ENCODE results near the gene MSRB1.

The MSRB1 gene

GRCh38 chr16:1982013-1982433 is 39.0 kb upstream of the MSRB1 start:
- Histone ChIP-seq H3K27me3 (ENCODE audit: control insufficient read depth, low read length) (peaks cover 37% of the 10 kb centered on the region), H3K9me3 (ENCODE audit: control insufficient read depth, insufficient read depth, low read length) (no peaks in the 10 kb centered on the region), H3K4me2 (ENCODE audit: low read length) (no peak overlapping the region), H3K4me3 (ENCODE audit: low read length) (no peak overlapping the region), H3K27ac (ENCODE audit: low read depth, low read length) (no peak overlapping the region), H3K9me2 (replicated peaks; ENCODE audit: control insufficient read depth, low read length) (no peaks in the 10 kb centered on the region), H3F3A (ENCODE audit: control insufficient read depth, insufficient read depth) (peaks cover 8% of the 10 kb centered on the region), H3K4me1 (ENCODE audit: control insufficient read depth, low read length) (peaks cover 25% of the 10 kb centered on the region), H3K36me3 (ENCODE audit: control insufficient read depth, low read length) (peaks cover 46% of the 10 kb centered on the region), H4K20me1 (ENCODE audit: control insufficient read depth, insufficient read depth, low read depth, low read length) (no peaks in the 10 kb centered on the region), H3K79me2 (ENCODE audit: control insufficient read depth, low read length) (peaks cover 17% of the 10 kb centered on the region)
- TF ChIP-seq EZH2phosphoT487 (IDR thresholded peaks at IDR 0.05; ENCODE audit: borderline replicate concordance, low read length) (no peak), CTCF (IDR thresholded peaks at IDR 0.05; ENCODE audit: low read depth, low read length, poor library complexity, severe bottlenecking) (no peak)

GRCh38 chr16:1981398-1981836 is 38.4 kb upstream of the MSRB1 start, which contains the start of gene NOXO1:
TSS of gene NOXO1 (minus strand) at chr16:1981469. CDS start at chr16:1981179, 290 bp downstream.
- H3K36me3 ChIP-seq (ENCODE audit: control insufficient read depth, low read length), result peaks cover 46% of the 10 kb centered on the region
- TF ChIP-seq EZH2phosphoT487 (IDR thresholded peaks at IDR 0.05; ENCODE audit: borderline replicate concordance, low read length), result no peak
- TF ChIP-seq CTCF (IDR thresholded peaks at IDR 0.05; ENCODE audit: low read depth, low read length, poor library complexity, severe bottlenecking), result no peak
- no peak within 1 kb of the TSS for H3K4me2 ChIP-seq (ENCODE audit: low read length)

GRCh38 chr16:1980770-1981087 is 37.7 kb upstream of the MSRB1 start:
- H3K4me3 ChIP-seq (ENCODE audit: low read length), result no peak overlapping the region

More at GRCh38 chr16:1981398-1981836, 38.4 kb upstream of the MSRB1 start, which contains the start of gene NOXO1:
- no peaks in the 10 kb centered on the region for H3K9me2 ChIP-seq (replicated peaks; ENCODE audit: control insufficient read depth, low read length)
- no peak within 1 kb of the TSS for H3K4me3 ChIP-seq (ENCODE audit: low read length)
- peaks cover 8% of the 10 kb centered on the region for H3F3A ChIP-seq (ENCODE audit: control insufficient read depth, insufficient read depth)
- peaks cover 25% of the 10 kb centered on the region for H3K4me1 ChIP-seq (ENCODE audit: control insufficient read depth, low read length)
- H3K79me2 ChIP-seq (ENCODE audit: control insufficient read depth, low read length), result peaks cover 17% of the 10 kb centered on the region
- no peak within 1 kb of the TSS for H3K27ac ChIP-seq (ENCODE audit: low read depth, low read length)
- no peaks in the 10 kb centered on the region for H3K9me3 ChIP-seq (ENCODE audit: control insufficient read depth, insufficient read depth, low read length)
- H3K27me3 ChIP-seq (ENCODE audit: control insufficient read depth, low read length), result peaks cover 37% of the 10 kb centered on the region
- no peaks in the 10 kb centered on the region for H4K20me1 ChIP-seq (ENCODE audit: control insufficient read depth, insufficient read depth, low read depth, low read length)

More at GRCh38 chr16:1980770-1981087, 37.7 kb upstream of the MSRB1 start:
- no peaks in the 10 kb centered on the region for H3K9me3 ChIP-seq (ENCODE audit: control insufficient read depth, insufficient read depth, low read length)
- H4K20me1 ChIP-seq (ENCODE audit: control insufficient read depth, insufficient read depth, low read depth, low read length), result no peaks in the 10 kb centered on the region
- peaks cover 16% of the 10 kb centered on the region for H3K79me2 ChIP-seq (ENCODE audit: control insufficient read depth, low read length)
- peaks cover 25% of the 10 kb centered on the region for H3K4me1 ChIP-seq (ENCODE audit: control insufficient read depth, low read length)
- peaks cover 37% of the 10 kb centered on the region for H3K27me3 ChIP-seq (ENCODE audit: control insufficient read depth, low read length)
- H3K27ac ChIP-seq (ENCODE audit: low read depth, low read length), result no peak overlapping the region
- peaks cover 8% of the 10 kb centered on the region for H3F3A ChIP-seq (ENCODE audit: control insufficient read depth, insufficient read depth)
- no peaks in the 10 kb centered on the region for H3K9me2 ChIP-seq (replicated peaks; ENCODE audit: control insufficient read depth, low read length)
- H3K36me3 ChIP-seq (ENCODE audit: control insufficient read depth, low read length), result peaks cover 46% of the 10 kb centered on the region
- TF ChIP-seq EZH2phosphoT487 (IDR thresholded peaks at IDR 0.05; ENCODE audit: borderline replicate concordance, low read length) (no peak), CTCF (IDR thresholded peaks at IDR 0.05; ENCODE audit: low read depth, low read length, poor library complexity, severe bottlenecking) (no peak)
- no peak overlapping the region for H3K4me2 ChIP-seq (ENCODE audit: low read length)

Data from DOHH2 (cell line).